GM18505 (cell line): ENCODE data around the gene HERC4.

Experiments used
- ATAC-seq: cut with Tn5 transposase; IDR thresholded peaks from one replicate; pipeline ENCODE4 v1.9.1; 2021; ENCODE audit not compliant: unreplicated experiment
- POLR2A ChIP-seq: IDR thresholded peaks from 4 replicates; pipeline ENCODE4 v1.6.1; 2011; ENCODE audit warnings: borderline replicate concordance; ENCODE audit not compliant: insufficient read depth, insufficient read length; ENCODE audit errors: extremely low read depth

Gene HERC4

GRCh38 chr10:68103901-68104300 lies 28.8 kb upstream of the HERC4 start:
- no peak for ATAC-seq
- no peak for TF ChIP-seq POLR2A

GRCh38 chr10:68103261-68103878 lies 28.3 kb upstream of the HERC4 start:
- ATAC-seq, result no peak
- TF ChIP-seq POLR2A, result no peak

GRCh38 chr10:68101066-68101465 lies 26.0 kb upstream of the HERC4 start:
- no peak for TF ChIP-seq POLR2A
- no peak for ATAC-seq

- TF ChIP-seq POLR2A, result no peak
- no peak for ATAC-seq
Measured at GRCh38 chr10:68099736-68100135, 24.7 kb upstream of the HERC4 start.

- TF ChIP-seq POLR2A, result no peak
- no peak for ATAC-seq
Measured at GRCh38 chr10:68096913-68097516, 21.9 kb upstream of the HERC4 start.

DNA sequence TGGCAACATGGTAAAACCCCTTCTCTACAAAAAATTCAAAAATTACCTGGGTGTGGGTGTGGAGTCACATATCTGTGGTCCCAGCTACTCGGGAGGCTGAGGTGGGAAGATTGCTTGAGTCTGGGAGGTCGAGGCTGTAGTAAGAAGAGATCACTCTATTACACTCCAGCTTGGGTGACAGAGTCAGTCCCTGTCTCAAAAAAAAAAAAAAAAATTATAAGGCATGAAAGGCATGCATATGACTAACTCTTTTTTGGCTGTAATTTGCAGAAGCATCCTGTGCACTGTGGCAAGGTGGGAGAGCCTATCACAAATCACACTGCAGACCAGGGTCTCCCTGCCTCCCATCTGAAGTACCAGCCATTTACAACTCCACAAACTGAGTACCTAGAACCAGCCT lies 20.1 kb upstream of the HERC4 start:
- TF ChIP-seq POLR2A, result no peak
- ATAC-seq, result no peak

DNA sequence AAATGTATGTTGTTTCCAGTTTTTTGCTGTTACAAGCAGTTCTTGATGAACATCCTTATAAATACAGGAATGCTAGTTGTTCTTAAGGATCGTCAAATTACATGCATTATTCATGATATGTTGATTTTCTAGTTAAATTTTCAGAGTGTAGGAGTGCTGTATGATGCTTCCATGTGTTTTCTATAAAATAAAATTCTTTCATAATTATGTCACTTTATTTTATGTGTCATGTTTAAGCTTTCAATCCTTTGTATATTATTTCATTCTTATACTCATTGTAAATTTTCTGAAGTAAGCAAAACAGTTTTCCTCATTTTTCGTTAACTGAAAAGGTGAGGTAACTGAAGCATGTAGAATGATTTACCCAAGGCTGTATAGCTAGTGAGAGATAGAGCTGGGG lies 17.4 kb upstream of the HERC4 start:
- no peak for TF ChIP-seq POLR2A

DNA sequence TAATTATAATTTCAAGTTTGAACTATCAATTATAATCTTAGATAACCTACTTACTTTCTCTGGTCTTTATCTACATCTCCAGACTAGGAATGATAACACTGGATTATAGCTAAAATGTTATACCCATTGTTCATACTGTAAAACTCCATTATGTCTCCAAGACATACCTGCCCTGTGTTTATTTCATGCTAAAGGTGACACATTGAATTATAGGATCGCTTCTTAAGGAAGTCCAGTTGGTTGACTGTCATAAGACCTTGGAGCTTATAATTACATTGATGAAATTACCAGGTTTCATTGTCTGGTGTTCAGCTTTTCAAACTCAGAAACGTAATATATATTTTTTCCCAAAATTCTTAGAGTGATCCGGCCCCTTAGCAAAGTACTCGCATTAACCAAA lies 15.5 kb upstream of the HERC4 start:
- TF ChIP-seq POLR2A, result no peak
- ATAC-seq, result no peak

More for the DNA sequence above, 17.4 kb upstream of the HERC4 start:
- ATAC-seq, result no peak

DNA sequence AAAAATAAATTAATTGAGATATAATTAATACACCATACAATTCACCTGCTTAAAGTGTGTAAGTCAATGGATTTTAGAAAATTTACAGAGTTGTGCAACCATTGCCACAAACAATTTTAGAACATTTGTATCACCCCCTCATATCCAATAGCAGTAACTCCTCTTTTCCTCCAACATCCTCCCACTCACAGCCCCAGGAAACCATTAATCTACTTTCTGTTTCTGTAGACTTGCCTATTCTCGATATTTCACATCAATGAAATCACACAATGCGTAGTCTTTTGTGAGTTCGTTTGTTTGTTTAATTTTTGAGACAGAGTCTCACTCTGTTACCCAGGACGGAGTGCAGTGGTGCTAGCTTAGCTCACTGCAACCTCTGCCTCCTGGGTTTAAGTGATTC lies 13.7 kb upstream of the HERC4 start:
- TF ChIP-seq POLR2A, result no peak
- ATAC-seq, result no peak

DNA sequence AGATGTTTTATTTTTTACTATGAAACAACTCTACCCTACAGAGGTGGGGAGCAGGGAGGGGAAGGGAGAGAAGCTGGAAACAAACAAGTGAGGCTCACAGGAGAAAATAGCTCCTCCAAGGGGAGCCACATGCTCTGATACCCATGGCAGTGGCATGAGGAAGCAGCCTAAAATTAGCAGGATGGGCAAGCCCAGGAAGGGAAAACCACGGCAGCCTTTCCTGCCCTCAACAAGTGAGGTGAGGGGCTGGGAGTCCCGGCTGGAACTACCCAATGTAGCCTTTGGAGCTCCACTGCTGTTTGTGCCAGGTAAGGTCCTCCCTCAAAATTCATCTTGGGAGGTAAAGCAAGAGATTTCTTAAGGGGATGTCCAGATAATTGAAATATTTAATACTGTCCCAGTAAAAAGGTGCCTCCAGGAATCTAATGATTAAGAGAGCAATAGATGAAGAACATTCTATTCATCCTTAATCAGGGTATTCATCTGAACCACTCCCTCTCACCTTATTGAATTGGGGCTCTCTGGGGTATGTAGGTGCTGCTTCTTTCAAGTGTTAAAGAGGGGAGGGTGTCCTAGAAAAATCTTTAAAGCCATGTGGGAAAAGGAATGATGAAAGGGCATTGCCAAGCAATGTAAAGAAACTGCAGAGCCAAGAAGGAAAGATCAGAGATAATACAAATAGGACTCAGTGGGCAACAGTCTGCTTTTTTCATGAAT lies 12.8 kb upstream of the HERC4 start:
- no peak for TF ChIP-seq POLR2A
- no peak for ATAC-seq

- no peak for TF ChIP-seq POLR2A
- ATAC-seq, result no peak
Measured at GRCh38 chr10:68086910-68087684, 12.0 kb upstream of the HERC4 start.

GRCh38 chr10:68086011-68086410 lies 10.9 kb upstream of the HERC4 start:
- ATAC-seq, result no peak
- no peak for TF ChIP-seq POLR2A

- TF ChIP-seq POLR2A, result no peak
- ATAC-seq, result no peak
Measured at GRCh38 chr10:68084469-68084868, 9.4 kb upstream of the HERC4 start.
